ENCODE measurements around the gene MROH8. TPM values are rescaled to one million over a fixed set of nuclear protein-coding genes. Genes with fewer than 3 reads are reported as not detected.
"Not testable (repeated sequence)": the region's sequence is repeated elsewhere in the genome, so short reads cannot be mapped to it uniquely, and the experiment has no call there.

MROH8 gene
- total RNA-seq, 2 donors from 2014 or later = 5.2 to 16.7 TPM

DNA sequence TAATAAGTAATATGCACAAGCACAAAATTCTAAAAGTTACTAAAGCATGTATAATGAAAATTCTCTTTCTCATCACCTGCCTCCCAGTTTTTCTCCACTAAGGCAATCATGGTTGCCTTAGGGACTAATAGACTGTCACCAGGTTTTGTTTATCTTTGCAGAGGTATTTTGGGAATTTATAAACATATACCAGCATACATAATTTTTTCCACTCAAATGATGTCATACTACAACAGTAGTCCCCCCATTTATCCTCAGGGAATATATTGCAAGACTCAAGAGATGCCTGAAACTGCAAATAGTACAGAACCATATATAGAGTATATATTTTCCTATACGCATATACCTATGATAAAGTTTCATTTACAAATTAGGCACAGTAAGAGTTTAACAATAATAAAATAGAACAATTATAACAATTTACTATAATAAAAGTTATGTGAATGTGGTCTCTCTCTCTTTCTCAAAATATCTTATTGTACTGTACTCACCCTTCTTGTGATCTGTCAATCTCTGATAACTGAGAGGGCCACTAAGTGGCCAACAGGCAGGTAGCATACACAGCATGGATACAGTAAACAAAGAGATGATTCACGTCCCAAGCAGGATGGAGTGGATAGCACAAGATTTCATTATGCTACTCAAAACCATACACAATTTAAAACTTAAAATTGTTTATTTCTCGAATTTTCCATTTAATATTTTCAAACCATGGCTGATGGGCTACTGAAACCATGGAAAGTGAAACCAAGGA is 103.2 kb downstream of the MROH8 start:
- Histone ChIP-seq H3K27me3 (replicated peaks; ENCODE audit: insufficient read depth) (no peaks in the 10 kb centered on the region), H3K36me3 (no peaks in the 10 kb centered on the region), H3K9me3 (no peaks in the 10 kb centered on the region), H3K4me1 (replicated peaks) (no peaks in the 10 kb centered on the region), H3K4me3 (no peak overlapping the region), H3K27ac (no peak overlapping the region)
- TF ChIP-seq, protein P1, sequence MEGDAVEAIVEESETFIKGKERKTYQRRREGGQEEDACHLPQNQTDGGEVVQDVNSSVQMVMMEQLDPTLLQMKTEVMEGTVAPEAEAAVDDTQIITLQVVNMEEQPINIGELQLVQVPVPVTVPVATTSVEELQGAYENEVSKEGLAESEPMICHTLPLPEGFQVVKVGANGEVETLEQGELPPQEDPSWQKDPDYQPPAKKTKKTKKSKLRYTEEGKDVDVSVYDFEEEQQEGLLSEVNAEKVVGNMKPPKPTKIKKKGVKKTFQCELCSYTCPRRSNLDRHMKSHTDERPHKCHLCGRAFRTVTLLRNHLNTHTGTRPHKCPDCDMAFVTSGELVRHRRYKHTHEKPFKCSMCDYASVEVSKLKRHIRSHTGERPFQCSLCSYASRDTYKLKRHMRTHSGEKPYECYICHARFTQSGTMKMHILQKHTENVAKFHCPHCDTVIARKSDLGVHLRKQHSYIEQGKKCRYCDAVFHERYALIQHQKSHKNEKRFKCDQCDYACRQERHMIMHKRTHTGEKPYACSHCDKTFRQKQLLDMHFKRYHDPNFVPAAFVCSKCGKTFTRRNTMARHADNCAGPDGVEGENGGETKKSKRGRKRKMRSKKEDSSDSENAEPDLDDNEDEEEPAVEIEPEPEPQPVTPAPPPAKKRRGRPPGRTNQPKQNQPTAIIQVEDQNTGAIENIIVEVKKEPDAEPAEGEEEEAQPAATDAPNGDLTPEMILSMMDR (IDR thresholded peaks at IDR 0.05) = no peak
- TF ChIP-seq POLR2AphosphoS5 (IDR thresholded peaks at IDR 0.05) (no peak), POLR2A (IDR thresholded peaks at IDR 0.05) (no peak)
- DNase-seq (ENCODE audit: low spot score) = no peak
- intact Hi-C loops (cut with DNase I) = no loop called here
- 87% methylated on average over 3 of the region's 3 CpGs for WGBS

- Histone ChIP-seq H3K27me3 (replicated peaks; ENCODE audit: insufficient read depth) (no peaks in the 10 kb centered on the region), H3K27ac (no peak overlapping the region), H3K36me3 (no peaks in the 10 kb centered on the region), H3K4me1 (replicated peaks) (no peaks in the 10 kb centered on the region), H3K4me3 (no peak overlapping the region), H3K9me3 (no peaks in the 10 kb centered on the region)
- intact Hi-C loops (cut with DNase I) = no loop called here
- TF ChIP-seq POLR2A (IDR thresholded peaks at IDR 0.05) = no peak
- TF ChIP-seq, protein P1 (IDR thresholded peaks at IDR 0.05) = no peak
- no peak for TF ChIP-seq POLR2AphosphoS5 (IDR thresholded peaks at IDR 0.05)
- 96% methylated on average over 17 of the region's 17 CpGs for WGBS
- DNase-seq (ENCODE audit: low spot score) = no peak
Observed at GRCh38 chr20:37072293-37073196, 106.8 kb downstream of the MROH8 start.

GRCh38 chr20:37071481-37071911 is 107.9 kb downstream of the MROH8 start:
- H3K9me3 ChIP-seq = no peaks in the 10 kb centered on the region
- no peak overlapping the region for H3K27ac ChIP-seq
- no peak overlapping the region for H3K4me3 ChIP-seq
- H3K36me3 ChIP-seq = no peaks in the 10 kb centered on the region
- intact Hi-C loops (cut with DNase I) = no loop called here
- DNase-seq (ENCODE audit: low spot score) = no peak
- H3K27me3 ChIP-seq (replicated peaks; ENCODE audit: insufficient read depth) = no peaks in the 10 kb centered on the region
- H3K4me1 ChIP-seq (replicated peaks) = no peaks in the 10 kb centered on the region
- no peak for TF ChIP-seq POLR2A (IDR thresholded peaks at IDR 0.05)
- TF ChIP-seq, protein P1 (IDR thresholded peaks at IDR 0.05) = no peak
- TF ChIP-seq POLR2AphosphoS5 (IDR thresholded peaks at IDR 0.05) = no peak
- 73% methylated on average over 4 of the region's 4 CpGs for WGBS

GRCh38 chr20:37069563-37069962 is 109.8 kb downstream of the MROH8 start:
- H3K27me3 ChIP-seq (replicated peaks; ENCODE audit: insufficient read depth); H3K4me1 ChIP-seq (replicated peaks); H3K4me3 ChIP-seq; DNase-seq (ENCODE audit: low spot score); H3K27ac ChIP-seq; H3K9me3 ChIP-seq; H3K36me3 ChIP-seq; intact Hi-C loops (cut with DNase I): not testable (repeated sequence)
- 94% methylated on average over 3 of the region's 25 CpGs for WGBS

DNA sequence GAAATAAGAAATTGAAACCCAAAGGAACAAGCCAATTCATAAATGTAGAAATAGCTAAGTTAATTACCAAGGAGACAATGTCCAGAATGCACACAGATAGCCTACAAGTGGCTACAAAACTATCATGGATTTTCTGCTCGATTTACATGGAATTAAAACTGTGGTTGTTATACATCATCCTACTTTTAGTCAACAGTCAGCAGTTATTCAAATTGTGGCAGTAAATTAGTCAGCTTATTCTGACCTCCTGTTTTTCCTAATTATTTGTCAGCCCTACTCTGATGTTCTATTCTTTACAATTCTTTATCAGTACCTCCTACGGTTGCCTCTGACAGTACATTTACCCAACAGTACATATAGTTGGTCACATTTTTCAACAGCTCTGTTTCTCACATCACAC is 113.2 kb downstream of the MROH8 start:
- intact Hi-C loops (cut with DNase I) = no loop called here
- Histone ChIP-seq H3K9me3 (no peaks in the 10 kb centered on the region), H3K27ac (no peak overlapping the region), H3K27me3 (replicated peaks; ENCODE audit: insufficient read depth) (no peaks in the 10 kb centered on the region), H3K4me3 (no peak overlapping the region), H3K4me1 (replicated peaks) (no peaks in the 10 kb centered on the region), H3K36me3 (no peaks in the 10 kb centered on the region)
- DNase-seq (ENCODE audit: low spot score) = no peak
- TF ChIP-seq POLR2AphosphoS5 (IDR thresholded peaks at IDR 0.05) = no peak
- TF ChIP-seq, protein P1 (IDR thresholded peaks at IDR 0.05) = no peak
- TF ChIP-seq POLR2A (IDR thresholded peaks at IDR 0.05) = no peak
- 85% methylated on average over 2 of the region's 2 CpGs for WGBS
